Breast epithelium (tissue), 4 donors: Measurements from ENCODE around the gene LRRC32. TPM values are rescaled to one million over a fixed set of nuclear protein-coding genes. Genes with fewer than 3 reads are reported as not detected.
"Not testable (repeated sequence)": the region's sequence is repeated elsewhere in the genome, so short reads cannot be mapped to it uniquely, and the experiment has no call there.

Experiments used
- DNase-seq, 2 donors: peaks; one replicate each; pipeline ENCODE4 v3.0.0-alpha.2; 2019; ENCODE audit warnings: low spot score in 2 of 2
- H3K27ac ChIP-seq, 2 donors: fragments of 200-600 bp; sonication (generic) in 1 of 2; one replicate each; pipeline ENCODE4 v1.5.1; 2016 to 2019; ENCODE audit warnings: mild to moderate bottlenecking in 1 of 2
- H3K27me3 ChIP-seq, 2 donors: fragments of 200-600 bp; sonication (generic) in 1 of 2; one replicate each; pipeline versions ENCODE4 v1.5.1 to v1.6.0; 2017 to 2019; ENCODE audit warnings: control low read depth in 1 of 2, mild to moderate bottlenecking in 1 of 2
- H3K36me3 ChIP-seq: fragments of 200-600 bp; one replicate; pipeline ENCODE4 v1.5.1; 2019
- H3K4me1 ChIP-seq, 2 donors: fragments of 200-600 bp; sonication (generic); one replicate each; pipeline ENCODE4 v1.5.1; 2016 to 2019; ENCODE audit warnings: control low read depth in 1 of 2
- H3K4me3 ChIP-seq, 3 donors: fragments of 200-600 bp; sonication (generic); 1 replicate in 2 of 3; 2 replicates in 1 of 3; pipeline ENCODE4 v1.5.1; 2016 to 2019; ENCODE audit warnings: mild to moderate bottlenecking in 3 of 3, moderate library complexity in 2 of 3
- H3K9me3 ChIP-seq, 2 donors: fragments of 200-600 bp; sonication (generic) in 1 of 2; one replicate each; pipeline ENCODE4 v1.5.1; 2016 to 2019; ENCODE audit warnings: control low read depth in 1 of 2
- CTCF ChIP-seq, 3 donors: fragments of 450-650 bp; IDR thresholded peaks; one replicate each; pipeline ENCODE4 v1.5.1; 2016 to 2017; ENCODE audit warnings: antibody characterized with exemption in 3 of 3, mild to moderate bottlenecking in 3 of 3, moderate library complexity in 3 of 3
- POLR2A ChIP-seq: fragments of 450-650 bp; IDR thresholded peaks from one replicate; pipeline ENCODE4 v1.6.1; 2016; ENCODE audit warnings: antibody characterized with exemption, mild to moderate bottlenecking, moderate library complexity
- POLR2AphosphoS5 ChIP-seq, 3 donors: sonication (generic); formaldehyde crosslinking; IDR thresholded peaks; one replicate each; pipeline ENCODE4 v1.6.1; 2017; ENCODE audit warnings: antibody characterized with exemption in 3 of 3
- intact Hi-C: fragments of 100-400 bp; cut with DNase I; formaldehyde crosslinking; loops from one replicate; pipeline ENCODE4 v1.15.1; 2023; ENCODE audit warnings: low total_unique reads
- total RNA-seq, 3 donors: library from RNA; depleted of rRNA; stranded (reverse); fragments of >200 nt; gene quantifications; one replicate each; pipeline ENCODE4 v1.1.0, GENCODE V29; 2016

Gene LRRC32
- total RNA-seq, 3 donors from 2014 or later: 7.5 to 56.0 (median 42.6) TPM

GRCh38 chr11:76613901-76614300 lies 56.6 kb downstream of the LRRC32 start:
- TF ChIP-seq POLR2AphosphoS5 (IDR thresholded peaks at IDR 0.05) (no peak), CTCF (IDR thresholded peaks at IDR 0.05) (no peak), POLR2A (no peak)
- peak overlapping the region; percentile 50 to 85 for H3K27ac ChIP-seq
- intact Hi-C loops: no loop called here
- no peak overlapping the region for H3K4me3 ChIP-seq
- H3K4me1 ChIP-seq: peaks cover 0 to 11% of the 10 kb centered on the region in 2 donors
- no peaks in the 10 kb centered on the region for H3K36me3 ChIP-seq
- DNase-seq: no peak
- no peaks in the 10 kb centered on the region for H3K27me3 ChIP-seq
- H3K9me3 ChIP-seq: no peaks in the 10 kb centered on the region

- H3K4me3 ChIP-seq: no peak overlapping the region
- H3K36me3 ChIP-seq: no peaks in the 10 kb centered on the region
- no peaks in the 10 kb centered on the region for H3K9me3 ChIP-seq
- TF ChIP-seq CTCF (IDR thresholded peaks at IDR 0.05) (no peak), POLR2AphosphoS5 (IDR thresholded peaks at IDR 0.05) (no peak), POLR2A (no peak)
- intact Hi-C loops: no loop called here
- H3K27me3 ChIP-seq: no peaks in the 10 kb centered on the region
- no peak for DNase-seq
- no peak overlapping the region for H3K27ac ChIP-seq
- H3K4me1 ChIP-seq: peaks cover 0 to 7% of the 10 kb centered on the region in 2 donors
These were observed 58.3 kb downstream of the LRRC32 start for GRCh38 chr11:76612226-76612625.

GRCh38 chr11:76610871-76611475 lies 59.6 kb downstream of the LRRC32 start:
- no peaks in the 10 kb centered on the region for H3K36me3 ChIP-seq
- TF ChIP-seq POLR2A (no peak), POLR2AphosphoS5 (IDR thresholded peaks at IDR 0.05) (no peak), CTCF (IDR thresholded peaks at IDR 0.05) (no peak)
- H3K4me3 ChIP-seq: no peak overlapping the region
- intact Hi-C loops: no loop called here
- H3K27me3 ChIP-seq: no peaks in the 10 kb centered on the region
- H3K9me3 ChIP-seq: no peaks in the 10 kb centered on the region
- peak overlapping the region in 1 of 2 donors; percentile 70 for H3K27ac ChIP-seq
- peaks cover 0 to 7% of the 10 kb centered on the region in 2 donors for H3K4me1 ChIP-seq
- DNase-seq: no peak

- Histone ChIP-seq H3K4me3 (no peak overlapping the region), H3K4me1 (peaks cover 0 to 7% of the 10 kb centered on the region in 2 donors), H3K9me3 (no peaks in the 10 kb centered on the region), H3K27ac (peak overlapping the region; percentile 58 to 70), H3K27me3 (no peaks in the 10 kb centered on the region), H3K36me3 (no peaks in the 10 kb centered on the region)
- intact Hi-C loops: no loop called here
- no peak for DNase-seq
- TF ChIP-seq POLR2A: no peak
- TF ChIP-seq POLR2AphosphoS5 (IDR thresholded peaks at IDR 0.05): no peak
- TF ChIP-seq CTCF (IDR thresholded peaks at IDR 0.05): no peak
These were observed 60.2 kb downstream of the LRRC32 start for GRCh38 chr11:76610371-76610770.

GRCh38 chr11:76609736-76610370 lies 60.7 kb downstream of the LRRC32 start:
- H3K9me3 ChIP-seq: no peaks in the 10 kb centered on the region
- intact Hi-C loops: no loop called here
- TF ChIP-seq POLR2A (no peak), CTCF (IDR thresholded peaks at IDR 0.05) (no peak), POLR2AphosphoS5 (IDR thresholded peaks at IDR 0.05) (no peak)
- H3K27ac ChIP-seq: peak overlapping the region; percentile 58 to 70
- H3K36me3 ChIP-seq: no peaks in the 10 kb centered on the region
- peaks cover 0 to 7% of the 10 kb centered on the region in 2 donors for H3K4me1 ChIP-seq
- H3K4me3 ChIP-seq: no peak overlapping the region
- no peaks in the 10 kb centered on the region for H3K27me3 ChIP-seq
- DNase-seq: no peak

GRCh38 chr11:76608879-76609460 lies 61.6 kb downstream of the LRRC32 start:
- H3K36me3 ChIP-seq, intact Hi-C loops, DNase-seq, H3K4me1 ChIP-seq, H3K4me3 ChIP-seq, H3K27me3 ChIP-seq, H3K9me3 ChIP-seq: not testable (repeated sequence)
- peak overlapping the region; percentile 58 to 70 for H3K27ac ChIP-seq

- intact Hi-C loops, DNase-seq, H3K4me1 ChIP-seq: not testable (repeated sequence)
These were observed 62.3 kb downstream of the LRRC32 start for GRCh38 chr11:76608228-76608627.

More at GRCh38 chr11:76608228-76608627, 62.3 kb downstream of the LRRC32 start:
- not testable (repeated sequence) for H3K27ac ChIP-seq, H3K27me3 ChIP-seq, H3K36me3 ChIP-seq, H3K9me3 ChIP-seq, H3K4me3 ChIP-seq
